ENCODE data around the gene AP5M1. TPM values are rescaled to one million over a fixed set of nuclear protein-coding genes. Genes with fewer than 3 reads are reported as not detected.

AP5M1 gene, protein sequence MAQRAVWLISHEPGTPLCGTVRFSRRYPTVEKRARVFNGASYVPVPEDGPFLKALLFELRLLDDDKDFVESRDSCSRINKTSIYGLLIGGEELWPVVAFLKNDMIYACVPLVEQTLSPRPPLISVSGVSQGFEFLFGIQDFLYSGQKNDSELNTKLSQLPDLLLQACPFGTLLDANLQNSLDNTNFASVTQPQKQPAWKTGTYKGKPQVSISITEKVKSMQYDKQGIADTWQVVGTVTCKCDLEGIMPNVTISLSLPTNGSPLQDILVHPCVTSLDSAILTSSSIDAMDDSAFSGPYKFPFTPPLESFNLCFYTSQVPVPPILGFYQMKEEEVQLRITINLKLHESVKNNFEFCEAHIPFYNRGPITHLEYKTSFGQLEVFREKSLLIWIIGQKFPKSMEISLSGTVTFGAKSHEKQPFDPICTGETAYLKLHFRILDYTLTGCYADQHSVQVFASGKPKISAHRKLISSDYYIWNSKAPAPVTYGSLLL
- 24.7 and 29.2 TPM in 2 replicates for total RNA-seq

DNA sequence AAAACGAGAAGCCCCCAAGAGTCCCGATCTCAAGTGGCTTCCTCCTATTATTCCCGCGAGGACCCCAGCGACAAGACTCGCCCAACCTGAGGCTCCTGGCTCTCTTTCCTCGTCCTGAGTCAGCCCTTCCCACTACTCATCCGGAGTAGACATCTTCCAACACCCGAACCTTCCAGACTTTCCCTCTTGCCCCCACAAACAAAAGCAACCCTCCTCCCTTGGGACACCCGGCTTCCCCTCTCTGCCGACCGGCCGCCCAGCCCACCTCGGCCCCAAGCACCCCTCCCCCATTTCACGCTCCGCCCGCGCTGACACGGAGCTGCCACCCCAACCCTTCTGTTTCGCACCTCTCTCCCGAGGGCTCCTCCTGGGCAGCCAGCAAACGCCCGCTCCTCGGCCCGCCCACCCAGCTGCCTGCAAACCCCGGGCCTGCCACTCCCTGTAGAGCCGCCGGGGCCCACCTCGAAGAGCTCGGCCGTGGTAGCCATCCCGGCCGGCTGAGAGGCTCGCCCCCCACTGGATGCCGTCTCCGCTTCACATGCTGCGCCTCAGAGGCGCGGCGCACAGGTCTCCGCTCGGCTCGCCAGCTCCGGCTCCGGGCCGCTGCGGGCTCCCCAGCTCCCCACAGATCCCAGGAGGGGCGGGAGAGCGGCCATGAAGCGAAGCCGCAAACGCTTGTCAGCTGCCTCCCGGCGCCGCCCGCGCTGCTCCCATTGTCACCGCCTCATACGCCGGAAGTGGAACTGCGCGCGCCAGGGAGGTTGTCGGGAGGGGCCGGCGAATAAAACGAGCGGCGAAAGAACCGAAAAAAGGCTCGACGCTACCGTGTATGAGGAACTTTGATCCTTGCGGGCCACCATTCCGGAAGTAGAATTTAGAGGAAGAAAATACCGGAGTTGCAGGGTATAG is at the start of gene AP5M1, which contains the start of gene EXOC5:
Gene AP5M1 (plus strand): TSS at position 811 of the 909 bp plus-strand sequence. CDS start 344 bp downstream, outside the sequence.
Gene EXOC5 (minus strand): TSS at position 745 of the 909 bp plus-strand sequence. CDS start 257 bp downstream, at position 488.

Other genes starting within 250 kb of the AP5M1 start
- gene EXOC5, start 66 bp upstream of the AP5M1 start, total RNA-seq, result 57.5 and 59.6 TPM in 2 replicates
- 13.7 and 16.1 TPM in 2 replicates for gene NAA30, start 121.6 kb downstream of the AP5M1 start, total RNA-seq
- not detected in 2 replicates for gene CCDC198, start 224.9 kb downstream of the AP5M1 start, total RNA-seq